K562 (cell line): ENCODE results near the gene GLRX2. TPM values are rescaled to one million over a fixed set of nuclear protein-coding genes. Genes with fewer than 3 reads are reported as not detected.

Source experiments
- BRD9 ChIP-seq: fragments of 450-650 bp; IDR thresholded peaks from 2 replicates; pipeline ENCODE4 v1.6.1; 2018; ENCODE audit warnings: low read depth; ENCODE audit not compliant: partially characterized antibody
- CREB3 ChIP-seq: fragments of 450-650 bp; conservative IDR thresholded peaks from 2 replicates; pipeline ENCODE4 v1.6.1; 2016; ENCODE audit warnings: missing genetic modification characterization, low read depth, mild to moderate bottlenecking, missing compliant biosample characterization, moderate library complexity
- DACH1 ChIP-seq: fragments of 450-650 bp; IDR thresholded peaks from 2 replicates; pipeline ENCODE4 v1.6.1; 2018; ENCODE audit not compliant: partially characterized antibody
- DMBX1 ChIP-seq: fragments of 250-450 bp; sonication (Bioruptor Pico); IDR thresholded peaks from 2 replicates; pipeline ENCODE4 v1.8.0; 2022; ENCODE audit warnings: inconsistent platforms, mild to moderate bottlenecking, moderate library complexity, borderline replicate concordance
- ESRRA ChIP-seq: fragments of 450-650 bp; IDR thresholded peaks from 2 replicates; pipeline ENCODE4 v1.6.1; 2014; ENCODE audit warnings: low read depth, mild to moderate bottlenecking, moderate library complexity, borderline replicate concordance
- GABPB2 ChIP-seq: fragments of 250-450 bp; sonication (Bioruptor Pico); conservative IDR thresholded peaks from 2 replicates; pipeline ENCODE4 v1.5.1; 2021; ENCODE audit warnings: mild to moderate bottlenecking
- HDAC1 ChIP-seq, 2 experiments: fragments of 450-650 bp; IDR thresholded peaks; 2 replicates each; pipeline ENCODE4 v1.6.1; 2016 to 2017; ENCODE audit warnings: inconsistent platforms in 1 of 2, mild to moderate bottlenecking in 1 of 2, moderate library complexity in 1 of 2
- IRF9 ChIP-seq: fragments of 450-650 bp; IDR thresholded peaks from 2 replicates; pipeline ENCODE4 v1.6.1; 2016; ENCODE audit warnings: missing biosample characterization, missing genetic modification characterization
- JUNB ChIP-seq: fragments of 450-650 bp; formaldehyde crosslinking; conservative IDR thresholded peaks from 2 replicates; pipeline ENCODE4 v1.4.0; 2020; ENCODE audit warnings: mild to moderate bottlenecking
- JUND ChIP-seq, 2 experiments: IDR thresholded peaks; 2 replicates in 1 of 2; 3 replicates in 1 of 2; pipeline ENCODE4 v1.6.1; 2011; ENCODE audit warnings: borderline replicate concordance in 2 of 2, low read depth in 2 of 2, low read length in 2 of 2, improper control_type of control experiment in 1 of 2, missing biosample characterization in 1 of 2, missing genetic modification characterization in 1 of 2, missing genetic modification reagents in 1 of 2
- NELFE ChIP-seq: IDR thresholded peaks from 2 replicates; pipeline ENCODE4 v1.6.1; 2011; ENCODE audit warnings: mild to moderate bottlenecking; ENCODE audit not compliant: insufficient read depth, insufficient read length
- NFE2 ChIP-seq: IDR thresholded peaks from 2 replicates; pipeline ENCODE4 v1.6.1; 2014; ENCODE audit warnings: antibody characterized with exemption, low read depth
- NFIX ChIP-seq: fragments of 250-450 bp; sonication (Bioruptor Pico); IDR thresholded peaks from 2 replicates; pipeline ENCODE4 v1.4.0; 2020; ENCODE audit warnings: low read depth, mild to moderate bottlenecking, moderate library complexity
- PHF20 ChIP-seq: fragments of 450-650 bp; IDR thresholded peaks from 2 replicates; pipeline ENCODE4 v1.6.1; 2018; ENCODE audit not compliant: partially characterized antibody
- RNF2 ChIP-seq: sonication (generic); IDR thresholded peaks from 2 replicates; pipeline ENCODE4 v1.6.1; 2016
- SMARCE1 ChIP-seq: fragments of 450-650 bp; IDR thresholded peaks from 2 replicates; pipeline ENCODE4 v1.7.1; 2016; ENCODE audit warnings: mild to moderate bottlenecking
- TEAD1 ChIP-seq, 2 experiments: fragments of 450-650 bp in 1 of 2; sonication (generic) in 1 of 2; formaldehyde crosslinking; IDR thresholded peaks; 2 replicates each; pipeline versions ENCODE4 v1.4.0 to v1.8.0; 2020 to 2022; ENCODE audit warnings: mild to moderate bottlenecking in 2 of 2, missing genetic modification reagents in 1 of 2
- ZNF408 ChIP-seq: fragments of 250-450 bp; sonication (Bioruptor Pico); IDR thresholded peaks from 2 replicates; pipeline ENCODE4 v1.4.0; 2020; ENCODE audit warnings: low read depth, mild to moderate bottlenecking, moderate library complexity
- polyA plus RNA-seq, 8 experiments: library from polyadenylated mRNA; depleted of rRNA in 4 of 8; stranded (reverse) in 5 of 8; unstranded in 3 of 8; fragments of >200 nt; fragmentation: Nextera tagmentation in 2 of 8; fragmentation: Illumina TruSeq in 1 of 8; extraction: Ambion mirVana in 2 of 8; extraction: Trizol in 1 of 8; gene quantifications; 2 replicates each; pipeline versions ENCODE4 v1.2.1 to v1.2.3, GENCODE V29; 2011 to 2014; ENCODE audit warnings: inconsistent platforms in 1 of 8, missing spikeins in 1 of 8
- total RNA-seq, 7 experiments: library from RNA; depleted of rRNA in 6 of 7; stranded (reverse); fragments of >200 nt in 6 of 7; fragmentation: Illumina TruSeq in 2 of 7; extraction: Trizol in 2 of 7; gene quantifications; 2 replicates each; pipeline versions ENCODE4 v1.2.1 to v1.2.3, GENCODE V29; 2011 to 2021; ENCODE audit warnings: low replicate concordance in 1 of 7
- TF ChIP-seq, protein P1 (sequence below): fragments of 250-450 bp; sonication (Bioruptor Pico); IDR thresholded peaks from 2 replicates; pipeline ENCODE4 v1.4.0; 2020; ENCODE audit warnings: mild to moderate bottlenecking, moderate library complexity, borderline replicate concordance
- TF ChIP-seq, protein P2 (sequence below): fragments of 450-650 bp; IDR thresholded peaks from 2 replicates; pipeline ENCODE4 v1.6.1; 2017; ENCODE audit warnings: antibody characterized with exemption

Gene GLRX2
- total and polyA plus RNA-seq, 9 of the 15 experiments (the other 6 are each of a cell fraction or from before 2014, with no cell fraction given) = 13.3 to 82.6 (median 55.1) TPM

GRCh38 chr1:193111641-193112090 lies 6.5 kb upstream of the GLRX2 start (continued):
- peak; percentile 27; the same call in 1 of the 2 replicates for TF ChIP-seq SMARCE1
- TF ChIP-seq, protein P1, sequence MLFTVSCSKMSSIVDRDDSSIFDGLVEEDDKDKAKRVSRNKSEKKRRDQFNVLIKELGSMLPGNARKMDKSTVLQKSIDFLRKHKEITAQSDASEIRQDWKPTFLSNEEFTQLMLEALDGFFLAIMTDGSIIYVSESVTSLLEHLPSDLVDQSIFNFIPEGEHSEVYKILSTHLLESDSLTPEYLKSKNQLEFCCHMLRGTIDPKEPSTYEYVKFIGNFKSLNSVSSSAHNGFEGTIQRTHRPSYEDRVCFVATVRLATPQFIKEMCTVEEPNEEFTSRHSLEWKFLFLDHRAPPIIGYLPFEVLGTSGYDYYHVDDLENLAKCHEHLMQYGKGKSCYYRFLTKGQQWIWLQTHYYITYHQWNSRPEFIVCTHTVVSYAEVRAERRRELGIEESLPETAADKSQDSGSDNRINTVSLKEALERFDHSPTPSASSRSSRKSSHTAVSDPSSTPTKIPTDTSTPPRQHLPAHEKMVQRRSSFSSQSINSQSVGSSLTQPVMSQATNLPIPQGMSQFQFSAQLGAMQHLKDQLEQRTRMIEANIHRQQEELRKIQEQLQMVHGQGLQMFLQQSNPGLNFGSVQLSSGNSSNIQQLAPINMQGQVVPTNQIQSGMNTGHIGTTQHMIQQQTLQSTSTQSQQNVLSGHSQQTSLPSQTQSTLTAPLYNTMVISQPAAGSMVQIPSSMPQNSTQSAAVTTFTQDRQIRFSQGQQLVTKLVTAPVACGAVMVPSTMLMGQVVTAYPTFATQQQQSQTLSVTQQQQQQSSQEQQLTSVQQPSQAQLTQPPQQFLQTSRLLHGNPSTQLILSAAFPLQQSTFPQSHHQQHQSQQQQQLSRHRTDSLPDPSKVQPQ (CRISPR knock-in tag) = no peak
- TF ChIP-seq DACH1 = no peak
- TF ChIP-seq IRF9 = peak; percentile 98
- TF ChIP-seq ESRRA = 0 out of 2 replicates have a peak, but pooled peaks have one; percentile 31
- TF ChIP-seq ZNF408 = no peak
- no peak for TF ChIP-seq NFIX (CRISPR knock-in tag)
- no peak for TF ChIP-seq NELFE
- peak; percentile 55 for TF ChIP-seq NFE2
- TF ChIP-seq RNF2 = no peak
- TF ChIP-seq BRD9 = peak; percentile 67
- TF ChIP-seq DMBX1 (CRISPR knock-in tag) = peak; percentile 91
- TF ChIP-seq JUND (IDR thresholded peaks at IDR 0.05; ENCODE audit: borderline replicate concordance, low read depth, low read length) = peak; percentile 93
- peak; percentile 91 for TF ChIP-seq JUND (tag; IDR thresholded peaks at IDR 0.05; ENCODE audit: borderline replicate concordance, low read depth, low read length)
- peak; percentile 77 for TF ChIP-seq JUNB (CRISPR knock-in tag)
- peak; percentile 95 to 99 for TF ChIP-seq TEAD1 (CRISPR knock-in tag; IDR thresholded peaks at IDR 0.05)
- TF ChIP-seq CREB3 = 0 out of 2 replicates have a peak, but pooled peaks have one; percentile 22
- no peak for TF ChIP-seq PHF20
- TF ChIP-seq, protein P2, sequence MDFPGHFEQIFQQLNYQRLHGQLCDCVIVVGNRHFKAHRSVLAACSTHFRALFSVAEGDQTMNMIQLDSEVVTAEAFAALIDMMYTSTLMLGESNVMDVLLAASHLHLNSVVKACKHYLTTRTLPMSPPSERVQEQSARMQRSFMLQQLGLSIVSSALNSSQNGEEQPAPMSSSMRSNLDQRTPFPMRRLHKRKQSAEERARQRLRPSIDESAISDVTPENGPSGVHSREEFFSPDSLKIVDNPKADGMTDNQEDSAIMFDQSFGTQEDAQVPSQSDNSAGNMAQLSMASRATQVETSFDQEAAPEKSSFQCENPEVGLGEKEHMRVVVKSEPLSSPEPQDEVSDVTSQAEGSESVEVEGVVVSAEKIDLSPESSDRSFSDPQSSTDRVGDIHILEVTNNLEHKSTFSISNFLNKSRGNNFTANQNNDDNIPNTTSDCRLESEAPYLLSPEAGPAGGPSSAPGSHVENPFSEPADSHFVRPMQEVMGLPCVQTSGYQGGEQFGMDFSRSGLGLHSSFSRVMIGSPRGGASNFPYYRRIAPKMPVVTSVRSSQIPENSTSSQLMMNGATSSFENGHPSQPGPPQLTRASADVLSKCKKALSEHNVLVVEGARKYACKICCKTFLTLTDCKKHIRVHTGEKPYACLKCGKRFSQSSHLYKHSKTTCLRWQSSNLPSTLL = no peak
- peak in 1 of 2 experiments; percentile 49; a peak in 1 of 4 replicates for TF ChIP-seq HDAC1 (IDR thresholded peaks at IDR 0.05)
- no peak; the same call in 1 of the 2 replicates for TF ChIP-seq GABPB2
